WTC11 (cell line): ENCODE measurements around the gene CDH22. TPM values are rescaled to one million over a fixed set of nuclear protein-coding genes. Genes with fewer than 3 reads are reported as not detected.

Experiments used
- ATAC-seq: fragments of 200-7000 bp; cut with Tn5 transposase; 2 replicates; pipeline ENCODE4 v1.10.0; 2021; ENCODE audit warnings: mild to moderate bottlenecking, moderate library complexity
- CTCF ChIA-PET: fragments of 300-600 bp; sonication (Branson Sonifier 250); formaldehyde crosslinking; loops from one replicate; lab custom pipeline; 2021; ENCODE audit warnings: antibody characterized with exemption; lab: Charles Lee
- POLR2A ChIA-PET: fragments of 350-600 bp; sonication (Branson Sonifier 250); formaldehyde crosslinking; loops from one replicate; lab custom pipeline; 2021; ENCODE audit warnings: antibody characterized with exemption; lab: Charles Lee
- DNase-seq: peaks from one replicate; pipeline ENCODE4 v3.0.0; 2021; ENCODE audit warnings: low spot score
- H3K27ac Mint-ChIP-seq: 2 replicates; pipeline ENCODE4 v1.8.0; 2021; ENCODE audit warnings: mixed read lengths
- H3K27me3 Mint-ChIP-seq: 2 replicates; pipeline ENCODE4 v1.8.0; 2021; ENCODE audit warnings: low read depth, mild to moderate bottlenecking, moderate library complexity, mixed read lengths
- H3K36me3 Mint-ChIP-seq: 2 replicates; pipeline ENCODE4 v1.8.0; 2021; ENCODE audit warnings: mixed read lengths
- H3K4me1 Mint-ChIP-seq: 2 replicates; pipeline ENCODE4 v1.8.0; 2022; ENCODE audit warnings: mixed read lengths
- H3K4me3 Mint-ChIP-seq: 2 replicates; pipeline ENCODE4 v1.8.0; 2021; ENCODE audit warnings: mild to moderate bottlenecking, moderate library complexity, mixed read lengths
- H3K9me3 Mint-ChIP-seq: 2 replicates; pipeline ENCODE4 v1.8.0; 2021; ENCODE audit warnings: mixed read lengths
- AFF4 ChIP-seq: sonication (generic); formaldehyde crosslinking; IDR thresholded peaks from 2 replicates; pipeline ENCODE4 v1.8.1; 2023; ENCODE audit warnings: mild to moderate bottlenecking, missing genetic modification reagents, borderline replicate concordance
- ATF3 ChIP-seq: sonication (generic); formaldehyde crosslinking; conservative IDR thresholded peaks from 2 replicates; pipeline ENCODE4 v1.8.1; 2022; ENCODE audit warnings: mild to moderate bottlenecking, missing genetic modification reagents
- E2F4 ChIP-seq: sonication (generic); formaldehyde crosslinking; IDR thresholded peaks from 2 replicates; pipeline ENCODE4 v1.8.1; 2022; ENCODE audit warnings: low read depth, mild to moderate bottlenecking, moderate library complexity, missing genetic modification reagents, borderline replicate concordance
- ELF4 ChIP-seq: sonication (generic); formaldehyde crosslinking; IDR thresholded peaks from 2 replicates; pipeline ENCODE4 v1.8.1; 2022; ENCODE audit warnings: low read depth, mild to moderate bottlenecking, moderate library complexity, missing genetic modification reagents
- ERG ChIP-seq: fragments of 250-450 bp; sonication (Bioruptor Pico); IDR thresholded peaks from 2 replicates; pipeline ENCODE4 v1.8.0; 2021; ENCODE audit warnings: mild to moderate bottlenecking
- FOXP4 ChIP-seq: sonication (generic); formaldehyde crosslinking; IDR thresholded peaks from 2 replicates; pipeline ENCODE4 v1.8.0; 2022; ENCODE audit warnings: mild to moderate bottlenecking, missing genetic modification reagents
- JAZF1 ChIP-seq: fragments of 250-450 bp; sonication (Bioruptor Pico); IDR thresholded peaks from 2 replicates; pipeline ENCODE4 v1.9.0; 2021; ENCODE audit warnings: moderate library complexity, mild to moderate bottlenecking, inconsistent platforms
- MYBL2 ChIP-seq: sonication (generic); formaldehyde crosslinking; IDR thresholded peaks from 2 replicates; pipeline ENCODE4 v1.8.1; 2023; ENCODE audit warnings: mild to moderate bottlenecking, moderate library complexity, missing genetic modification reagents
- NFATC4 ChIP-seq: fragments of 250-450 bp; sonication (Bioruptor Pico); IDR thresholded peaks from 2 replicates; pipeline ENCODE4 v1.9.0; 2021; ENCODE audit warnings: mild to moderate bottlenecking
- NFE2L1 ChIP-seq: sonication (generic); formaldehyde crosslinking; IDR thresholded peaks from 2 replicates; pipeline ENCODE4 v1.8.1; 2023; ENCODE audit warnings: missing genetic modification reagents
- NR1H2 ChIP-seq: sonication (generic); formaldehyde crosslinking; IDR thresholded peaks from 2 replicates; pipeline ENCODE4 v1.9.0; 2021; ENCODE audit warnings: mild to moderate bottlenecking, moderate library complexity, missing genetic modification reagents
- SP1 ChIP-seq: sonication (generic); formaldehyde crosslinking; conservative IDR thresholded peaks from 2 replicates; pipeline ENCODE4 v1.8.1; 2022; ENCODE audit warnings: missing genetic modification reagents
- TP53 ChIP-seq: sonication (generic); formaldehyde crosslinking; IDR thresholded peaks from 2 replicates; pipeline ENCODE4 v1.8.1; 2023; ENCODE audit warnings: mild to moderate bottlenecking, missing genetic modification reagents
- ZNF121 ChIP-seq: sonication (generic); formaldehyde crosslinking; IDR thresholded peaks from 2 replicates; pipeline ENCODE4 v1.8.0; 2023; ENCODE audit warnings: missing genetic modification reagents
- ZNF232 ChIP-seq: sonication (generic); formaldehyde crosslinking; IDR thresholded peaks from 2 replicates; pipeline ENCODE4 v1.8.0; 2022; ENCODE audit warnings: mild to moderate bottlenecking, missing genetic modification reagents
- ZNF416 ChIP-seq: fragments of 250-450 bp; sonication (Bioruptor Pico); IDR thresholded peaks from 2 replicates; pipeline ENCODE4 v1.9.0; 2021; ENCODE audit warnings: mild to moderate bottlenecking, inconsistent platforms
- total RNA-seq: library from RNA; stranded (reverse); gene quantifications from 3 replicates; pipeline ENCODE4 v1.2.3, GENCODE V29; 2021

CDH22 gene
- total RNA-seq, 1 experiment from 2014 or later = 0.13 TPM

GRCh38 chr20:46285072-46285471, 23.2 kb downstream of the CDH22 start (continued):
- TF ChIP-seq ZNF416 = no peak

GRCh38 chr20:46284040-46284427, 24.3 kb downstream of the CDH22 start:
- no peak for DNase-seq
- Mint-ChIP-seq H3K4me3 (no peak overlapping the region), H3K27ac (no peak overlapping the region)
- no peak for TF ChIP-seq SP1 (CRISPR knock-in tag)
- TF ChIP-seq FOXP4 = no peak
- TF ChIP-seq ATF3 (CRISPR knock-in tag) = no peak
- TF ChIP-seq ZNF232 = no peak
- no peak for TF ChIP-seq TP53 (CRISPR knock-in tag)
- TF ChIP-seq ELF4 (CRISPR knock-in tag) = no peak
- TF ChIP-seq NR1H2 (CRISPR knock-in tag) = no peak
- no peak for TF ChIP-seq MYBL2 (CRISPR knock-in tag)
- no peak for TF ChIP-seq ZNF416
- no peak for TF ChIP-seq NFE2L1 (CRISPR knock-in tag)
- no peak for TF ChIP-seq ZNF121 (CRISPR knock-in tag)
- TF ChIP-seq, all 79 proteins: peak for 0
- ChIA-PET CTCF (interaction anchor here (0.8 to 3.2 kb wide), 6 partner anchors 22 to 255 kb away, joined by 3 to 16 read pairs (median 4); no protein-coding TSS in a partner anchor), POLR2A (no interaction called here)
- Mint-ChIP-seq H3K9me3 (no peaks in the 10 kb centered on the region), H3K27me3 (no peaks in the 10 kb centered on the region; the same call in 1 of the 2 replicates), H3K4me1 (peaks cover 13% of the 10 kb centered on the region), H3K36me3 (no peaks in the 10 kb centered on the region)
- ATAC-seq = no peak

- TF ChIP-seq NFE2L1 (CRISPR knock-in tag) (no peak), NFATC4 (CRISPR knock-in tag) (no peak), E2F4 (CRISPR knock-in tag) (no peak)
- Mint-ChIP-seq H3K4me3 (no peak overlapping the region), H3K9me3 (no peaks in the 10 kb centered on the region), H3K36me3 (no peaks in the 10 kb centered on the region), H3K27ac (no peak overlapping the region), H3K27me3 (no peaks in the 10 kb centered on the region; the same call in 1 of the 2 replicates), H3K4me1 (peaks cover 13% of the 10 kb centered on the region)
- ChIA-PET POLR2A (no interaction called here), CTCF (interaction anchor here (0.5 to 3.2 kb wide), 7 partner anchors 21 to 256 kb away, joined by 3 to 16 read pairs (median 4); no protein-coding TSS in a partner anchor)
- ATAC-seq (no peak), DNase-seq (no peak)
Measured at GRCh38 chr20:46283426-46284039, 24.8 kb downstream of the CDH22 start.

- POLR2A ChIA-PET = no interaction called here
- Mint-ChIP-seq H3K27ac (no peak overlapping the region), H3K4me1 (peaks cover 15% of the 10 kb centered on the region), H3K36me3 (no peaks in the 10 kb centered on the region), H3K4me3 (no peak overlapping the region), H3K9me3 (no peaks in the 10 kb centered on the region), H3K27me3 (no peaks in the 10 kb centered on the region; the same call in 1 of the 2 replicates)
- ATAC-seq (no peak), DNase-seq (no peak)
- TF ChIP-seq AFF4 (CRISPR knock-in tag) (no peak), JAZF1 (CRISPR knock-in tag) (no peak), MYBL2 (CRISPR knock-in tag) (no peak), NFATC4 (CRISPR knock-in tag) (no peak), ERG (CRISPR knock-in tag) (no peak)
- CTCF ChIA-PET = interaction anchor here (1.2 to 3.2 kb wide), 3 partner anchors 21 to 66 kb away, joined by 4 to 16 read pairs (median 9); no protein-coding TSS in a partner anchor
Measured at GRCh38 chr20:46282669-46283068, 25.6 kb downstream of the CDH22 start.
